Measurements from ENCODE around the gene IGSF23.
"Not testable (repeated sequence)": the region's sequence is repeated elsewhere in the genome, so short reads cannot be mapped to it uniquely, and the experiment has no call there.

IGSF23 gene

DNA sequence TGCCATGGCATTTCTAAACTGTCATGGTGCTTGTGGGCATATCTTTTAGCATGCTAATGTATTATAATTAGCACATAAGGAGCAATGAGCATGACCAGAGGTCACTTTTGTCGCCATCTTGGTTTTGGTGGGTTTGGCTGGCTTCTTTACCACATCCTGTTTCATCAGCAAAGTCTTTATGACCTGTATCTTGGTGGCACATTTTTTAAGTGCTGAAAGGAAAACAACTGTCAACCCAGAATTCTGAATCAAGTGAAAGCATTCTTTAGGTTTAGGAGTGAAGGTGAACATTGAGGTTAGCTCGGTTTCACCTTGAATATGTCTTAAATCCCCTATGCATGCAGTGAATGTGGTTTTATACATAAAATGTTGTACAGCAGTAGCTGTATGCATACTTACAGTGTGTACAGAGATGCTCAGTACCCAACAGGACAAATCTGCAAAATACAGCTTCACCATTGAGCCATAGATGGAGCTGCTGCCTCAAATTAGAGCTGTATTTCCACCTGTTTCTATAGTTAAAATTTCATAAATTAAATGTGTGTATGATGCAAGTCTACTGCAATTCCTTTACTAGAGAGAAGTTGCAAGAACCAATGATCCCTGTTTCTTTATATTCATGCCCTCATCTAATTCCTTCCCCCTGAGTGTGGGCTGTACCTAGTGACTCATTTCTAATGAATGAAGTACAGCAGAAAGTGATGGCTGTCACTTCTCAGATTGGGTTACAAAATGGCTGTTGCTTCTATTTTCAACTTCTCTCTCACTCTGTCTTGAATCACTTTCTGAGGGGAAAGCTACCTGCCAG lies 25.2 kb upstream of the IGSF23 start:
- peak in 1 of 2 experiments; percentile 15 for DNase-seq (ENCODE audit: low read depth in 2 of 2)

GRCh38 chr19:44588771-44589112 lies 24.6 kb upstream of the IGSF23 start:
- no peak for DNase-seq (ENCODE audit: low read depth in 2 of 2)

- DNase-seq (ENCODE audit: low read depth in 2 of 2): no peak
Measured at GRCh38 chr19:44590245-44591059, 22.9 kb upstream of the IGSF23 start.

DNA sequence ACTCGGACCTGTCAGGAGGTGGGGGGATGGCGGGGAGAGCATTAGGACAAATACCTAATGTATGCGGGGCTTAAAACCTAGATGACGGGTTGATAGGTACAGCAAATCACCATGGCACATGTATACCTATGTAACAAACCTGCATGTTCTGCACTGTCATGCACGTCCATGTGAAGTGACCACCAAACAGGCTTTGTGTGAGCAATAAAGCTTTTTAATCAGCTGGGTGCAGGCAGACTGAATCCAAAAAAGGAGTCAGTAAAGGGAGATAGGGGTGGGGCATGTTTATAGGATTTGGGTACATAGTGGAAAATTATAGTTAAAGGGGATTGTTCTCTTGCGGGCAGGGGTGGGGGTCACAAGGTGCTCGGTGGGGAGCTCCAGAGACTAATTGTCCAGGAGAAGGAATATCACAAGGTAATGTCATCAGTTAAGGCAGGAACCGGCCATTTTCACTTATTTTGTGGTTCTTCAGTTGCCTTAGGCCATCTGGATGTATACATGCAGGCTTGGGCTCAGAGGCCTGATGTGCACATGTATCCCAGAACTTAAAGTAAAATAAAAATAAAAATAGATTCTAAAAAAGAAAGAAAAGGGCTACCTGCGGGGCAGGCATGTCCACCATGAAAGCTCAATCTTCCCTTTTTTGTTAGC lies 21.9 kb upstream of the IGSF23 start:
- not testable (repeated sequence) for DNase-seq (ENCODE audit: low read depth in 2 of 2)

- no peak for DNase-seq (ENCODE audit: low read depth in 2 of 2)
Measured at GRCh38 chr19:44592451-44592890, 20.9 kb upstream of the IGSF23 start.

DNA sequence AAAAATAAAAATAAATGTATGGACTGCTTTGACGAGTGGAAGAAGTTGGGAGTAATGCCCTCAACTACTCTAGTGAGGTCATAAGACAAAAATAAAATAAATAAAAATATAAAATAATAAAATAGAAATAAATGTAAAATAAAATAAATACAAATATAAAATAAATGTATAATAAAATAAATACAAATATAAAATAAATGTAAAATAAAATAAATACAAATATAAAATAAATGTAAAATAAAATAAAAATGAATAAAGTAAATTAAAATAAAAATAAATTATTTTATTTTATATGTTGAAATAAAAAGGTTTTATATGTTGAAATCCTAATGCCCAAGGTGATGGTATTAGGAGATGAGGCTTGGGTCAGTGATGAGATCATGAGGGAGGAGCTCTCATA lies 20.1 kb upstream of the IGSF23 start:
- DNase-seq (ENCODE audit: low read depth in 2 of 2): no peak

- not testable (repeated sequence) for DNase-seq (ENCODE audit: low read depth in 2 of 2)
Measured at GRCh38 chr19:44593866-44594266, 19.5 kb upstream of the IGSF23 start.

DNA sequence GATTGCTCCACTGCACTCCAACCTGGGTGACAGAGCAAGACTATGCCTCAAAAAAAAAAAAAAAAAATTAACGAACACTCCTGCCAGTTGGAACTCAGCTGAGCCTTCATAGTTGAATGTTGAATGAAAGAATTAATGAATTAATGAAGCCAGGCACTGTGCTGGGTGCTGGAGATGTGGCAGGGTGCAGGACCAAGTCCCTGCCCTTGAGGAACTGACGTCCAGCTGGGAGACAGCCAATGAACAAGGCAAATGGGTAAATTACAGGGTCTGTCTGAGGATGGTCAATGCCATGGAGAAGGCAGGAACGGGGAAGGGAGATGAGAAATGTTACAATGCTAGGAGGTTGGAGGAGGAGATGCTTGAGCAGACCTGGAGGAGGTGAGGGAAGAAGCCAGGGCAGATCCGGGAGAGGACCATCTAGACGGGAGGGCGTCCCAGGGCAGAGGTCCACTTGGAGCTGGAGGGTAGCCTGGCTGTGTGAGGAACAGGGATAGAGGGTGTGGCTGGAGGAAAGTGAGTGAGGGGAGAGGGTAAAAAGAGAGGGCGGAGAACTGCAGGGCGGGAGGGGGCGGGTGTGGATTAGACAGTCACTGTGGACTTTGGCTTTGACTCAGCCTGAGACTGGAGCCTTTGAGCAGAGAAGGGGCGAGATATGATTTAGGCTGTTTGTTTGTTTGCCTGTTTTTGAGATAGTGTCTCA lies 16.8 kb upstream of the IGSF23 start:
- DNase-seq (ENCODE audit: low read depth in 2 of 2): no peak

GRCh38 chr19:44597131-44597491 lies 16.3 kb upstream of the IGSF23 start:
- DNase-seq (ENCODE audit: low read depth in 2 of 2): no peak

DNA sequence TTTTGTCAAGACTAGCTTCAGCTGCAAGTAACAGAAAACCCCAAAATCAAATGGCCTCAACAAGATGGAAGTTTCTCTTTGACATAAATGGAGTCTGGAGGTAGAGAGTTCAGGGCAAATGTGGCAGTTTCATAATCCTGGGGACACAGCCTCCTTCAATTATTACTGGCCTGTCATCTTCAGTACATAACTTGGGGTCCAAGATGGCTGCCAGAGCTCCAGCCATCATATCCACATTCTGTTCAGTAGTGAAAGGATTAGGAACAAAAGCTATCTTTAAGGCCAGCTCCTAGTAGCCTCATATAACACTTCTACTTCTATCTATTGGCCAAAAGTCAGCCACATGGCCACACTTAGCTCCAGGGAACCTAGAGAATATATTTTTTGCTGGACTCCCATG lies 15.0 kb upstream of the IGSF23 start:
- DNase-seq (ENCODE audit: low read depth in 2 of 2): no peak

DNA sequence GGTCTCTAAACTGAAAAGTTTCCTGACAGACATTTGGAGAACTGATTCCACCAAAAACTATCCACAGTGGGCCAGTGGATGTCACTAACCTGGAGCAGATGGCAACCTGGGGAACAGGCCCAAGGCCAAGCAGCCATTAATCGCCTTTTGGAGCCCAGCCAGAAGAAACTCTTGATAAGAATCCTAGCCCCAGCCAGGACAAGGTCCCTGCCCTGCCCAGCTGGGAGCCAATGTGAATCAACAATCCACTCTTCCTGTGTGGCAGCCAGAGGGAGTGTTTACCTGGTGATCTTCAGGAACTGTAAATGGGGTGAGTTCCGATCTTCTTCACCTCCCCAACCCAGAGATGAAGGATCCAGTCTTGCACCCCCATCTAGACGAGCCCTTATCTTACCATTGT lies 14.5 kb upstream of the IGSF23 start:
- DNase-seq (ENCODE audit: low read depth in 2 of 2): no peak

DNA sequence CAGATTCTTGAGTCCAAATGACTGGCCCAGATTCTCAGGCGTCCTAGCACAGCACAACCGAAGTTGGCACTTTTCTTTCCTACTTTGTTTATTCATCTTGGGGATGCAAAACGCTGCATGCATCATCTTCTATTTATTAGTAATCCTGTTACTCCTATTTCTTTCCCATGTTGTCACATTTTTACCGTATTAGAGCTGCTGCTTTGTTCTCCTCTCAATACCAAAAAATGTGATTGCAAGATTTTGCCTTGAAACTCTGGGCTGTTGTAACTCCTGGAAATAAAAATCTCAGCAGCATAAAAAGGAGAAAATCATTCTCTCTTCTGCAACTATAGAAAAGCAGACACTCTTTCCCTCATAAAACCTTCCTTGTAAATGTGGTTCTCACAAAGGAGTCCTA lies 12.9 kb upstream of the IGSF23 start:
- DNase-seq (ENCODE audit: low read depth in 2 of 2): no peak

GRCh38 chr19:44602081-44602480 lies 11.3 kb upstream of the IGSF23 start:
- no peak for DNase-seq (ENCODE audit: low read depth in 2 of 2)

DNA sequence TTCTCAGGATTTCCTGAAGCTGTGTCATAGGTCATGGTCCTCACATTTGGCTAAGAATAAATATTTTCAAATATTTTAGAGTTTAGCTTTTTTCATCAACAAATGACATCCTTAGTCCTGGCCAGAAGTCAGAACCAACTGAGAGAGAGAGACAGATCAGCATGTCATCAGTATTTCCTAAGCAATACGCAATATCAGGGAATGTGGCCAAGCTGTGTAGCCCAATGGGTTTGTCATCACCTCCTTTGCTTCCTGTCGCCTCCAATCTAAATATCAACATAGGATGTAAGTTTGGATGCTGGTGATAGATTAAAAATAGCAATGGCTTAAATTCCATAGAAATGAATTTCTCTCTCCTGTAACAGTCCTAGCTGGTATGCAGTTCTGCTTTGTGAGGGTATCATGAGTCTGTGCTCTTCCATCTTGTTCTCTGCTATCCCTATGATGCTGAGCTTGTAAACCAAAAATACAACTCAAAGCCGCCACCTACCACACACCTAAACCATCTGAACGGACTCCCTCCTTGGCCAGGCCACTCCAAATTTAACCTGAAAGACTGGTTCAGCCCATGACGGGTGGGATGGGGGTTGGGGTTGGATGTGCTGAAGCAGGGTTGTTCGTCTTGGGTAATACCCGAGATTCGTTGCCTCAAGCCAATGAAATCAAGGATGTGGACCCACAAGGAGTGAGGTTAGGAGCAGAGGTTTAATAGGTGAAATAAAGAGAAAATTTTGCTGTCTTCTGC lies 10.0 kb upstream of the IGSF23 start:
- DNase-seq (ENCODE audit: low read depth in 2 of 2): no peak

DNA sequence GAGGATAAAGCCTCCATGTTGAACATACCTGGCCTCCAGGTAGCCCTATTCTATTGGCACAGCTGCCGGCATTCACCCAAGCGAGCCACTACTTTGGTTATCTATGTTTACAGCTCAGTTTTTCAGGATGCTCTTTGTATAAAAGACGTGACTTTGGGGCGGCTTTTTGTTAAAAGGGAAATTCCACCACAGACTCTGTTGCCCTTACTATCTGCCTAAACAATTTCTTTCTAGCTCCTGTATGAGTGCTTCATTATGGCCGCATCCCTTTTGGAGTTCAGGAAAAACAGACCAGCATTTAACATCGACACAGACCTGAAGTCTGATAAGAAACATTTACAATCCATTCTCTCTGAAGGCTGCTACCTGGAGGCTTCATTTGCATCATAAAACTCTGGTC lies 9.1 kb upstream of the IGSF23 start:
- no peak for DNase-seq (ENCODE audit: low read depth in 2 of 2)

DNA sequence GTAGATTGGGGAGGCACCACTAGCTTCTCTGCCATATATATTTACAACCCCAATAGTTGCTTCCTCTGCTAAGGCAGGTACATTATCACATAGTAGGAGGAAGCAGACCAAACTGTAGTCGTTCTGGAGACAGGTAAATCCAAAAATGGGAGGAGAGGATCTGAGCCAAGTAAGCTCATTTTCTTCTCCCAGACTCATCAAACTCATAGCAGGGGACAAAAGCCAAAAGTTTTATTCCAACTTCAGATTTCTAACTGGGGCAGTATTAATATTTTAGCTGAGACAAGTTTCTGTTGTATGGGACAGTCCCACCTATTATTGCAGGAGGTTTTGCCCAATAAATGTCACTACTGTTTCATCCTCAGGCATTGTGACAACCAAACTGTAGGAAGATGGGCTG lies 7.8 kb upstream of the IGSF23 start:
- no peak for DNase-seq (ENCODE audit: low read depth in 2 of 2)

DNA sequence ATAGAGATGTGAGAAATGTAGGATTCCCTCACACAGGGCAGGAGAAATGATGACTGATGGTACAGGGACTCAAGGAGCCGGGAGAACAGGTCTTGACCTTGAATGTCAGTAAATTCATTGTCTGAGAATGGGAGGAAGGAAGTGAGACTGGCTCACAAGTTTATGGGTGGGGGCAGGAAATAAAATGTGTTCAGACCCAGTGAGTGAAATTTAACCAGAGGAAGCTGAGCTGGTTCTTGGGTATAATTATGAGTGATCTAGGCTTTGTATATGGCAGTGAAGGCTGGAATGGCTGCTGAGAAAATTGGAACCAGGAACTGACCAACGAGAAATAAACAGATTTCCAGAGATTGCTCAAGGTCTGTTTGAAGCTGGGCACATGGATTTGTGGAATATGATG lies 6.3 kb upstream of the IGSF23 start:
- no peak for DNase-seq (ENCODE audit: low read depth in 2 of 2)

DNA sequence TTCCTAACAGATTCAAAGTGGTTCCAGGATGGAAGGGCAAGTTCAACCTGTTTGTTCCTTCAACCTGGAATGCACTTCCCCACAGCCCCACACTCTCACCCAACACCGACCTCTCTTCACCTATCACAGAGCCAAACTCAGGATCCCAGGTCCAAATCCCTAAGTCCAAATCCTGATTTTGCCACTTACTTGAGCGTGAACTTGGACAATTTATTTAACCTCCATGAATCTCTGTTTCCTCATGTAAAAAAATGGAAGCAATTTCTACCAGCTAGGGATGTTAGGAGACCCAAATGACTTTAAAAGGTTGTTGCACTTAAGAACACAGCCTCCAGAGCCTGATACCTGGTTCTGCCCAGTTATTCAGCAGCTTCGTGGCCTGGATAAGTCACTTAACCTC lies 5.4 kb upstream of the IGSF23 start:
- no peak for DNase-seq (ENCODE audit: low read depth in 2 of 2)

DNA sequence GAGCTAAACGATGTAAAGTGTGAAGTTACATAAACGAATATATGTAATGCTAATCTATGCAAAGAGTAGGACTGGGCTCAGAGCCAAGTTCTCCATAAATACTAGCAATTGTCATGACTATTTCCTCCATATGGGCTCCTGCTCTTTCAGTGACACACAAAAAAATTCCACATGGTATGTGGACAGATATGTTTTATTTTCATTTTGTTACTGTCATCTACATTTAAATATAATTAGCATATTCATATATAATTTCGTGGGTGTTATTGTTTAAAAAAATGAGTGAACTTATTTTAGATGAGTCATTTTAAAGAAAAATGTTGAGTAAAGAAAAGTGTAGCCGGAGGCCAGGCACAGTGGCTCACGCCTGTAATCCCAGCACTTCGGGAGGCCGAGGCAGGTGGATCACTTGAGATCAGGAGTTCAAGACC lies 5.0 kb upstream of the IGSF23 start:
- DNase-seq (ENCODE audit: low read depth in 2 of 2): no peak

DNA sequence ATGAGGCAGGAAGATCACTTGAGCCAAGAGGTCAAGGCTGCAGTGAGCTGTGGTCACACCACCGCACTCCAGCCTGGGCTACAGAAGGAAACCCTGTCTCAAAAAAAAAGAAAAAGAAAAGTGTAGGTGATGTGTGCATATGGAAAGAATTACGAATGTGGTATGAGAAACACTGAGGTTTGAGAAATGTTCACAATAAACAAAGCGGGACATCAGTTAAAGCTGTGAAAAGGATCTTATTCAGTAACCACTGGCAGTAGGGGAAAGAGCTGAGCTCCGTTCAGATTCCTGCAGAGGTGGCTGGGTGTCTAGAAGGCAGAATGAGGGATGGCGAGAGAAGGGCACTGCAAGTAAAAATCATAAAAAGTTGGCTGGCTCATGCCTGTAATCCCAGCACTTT lies 4.1 kb upstream of the IGSF23 start:
- DNase-seq (ENCODE audit: low read depth in 2 of 2): no peak

DNA sequence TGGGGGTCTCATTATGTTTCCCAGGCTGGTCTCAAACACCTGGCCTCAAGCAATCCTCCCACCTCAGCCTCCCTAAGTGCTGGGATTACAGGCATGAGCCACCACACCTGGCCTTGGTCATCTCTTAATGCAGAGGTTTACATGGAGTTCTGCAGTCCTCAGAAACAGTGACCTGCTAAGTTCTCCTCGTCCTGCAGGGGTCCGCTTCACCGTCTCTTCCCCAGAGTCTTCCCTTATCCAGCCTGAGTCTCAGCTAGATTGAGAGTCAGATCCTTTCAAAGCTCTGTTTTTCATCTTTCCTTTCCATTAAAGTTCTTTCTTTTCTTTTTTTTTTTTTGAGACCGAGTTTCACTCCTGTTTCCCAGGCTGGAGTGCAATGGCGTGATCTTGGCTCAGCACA lies 2.9 kb upstream of the IGSF23 start:
- not testable (repeated sequence) for DNase-seq (ENCODE audit: low read depth in 2 of 2)

All from stimulated activated CD4-positive, alpha-beta T cell treated with anti-CD3 and anti-CD28 coated beads, Interleukin-12 subunit alpha, Interleukin-12 subunit beta, amount 100 ng/mL, for 24 hours (primary cell).